Left colon (tissue), 2 donors: ENCODE data around the gene ISL1. TPM values are rescaled to one million over a fixed set of nuclear protein-coding genes. Genes with fewer than 3 reads are reported as not detected.

Source experiments
- ATAC-seq: fragments of 200-7000 bp; cut with Tn5 transposase; one replicate; pipeline ENCODE4 v1.9.1; 2020; ENCODE audit warnings: mild to moderate bottlenecking, moderate library complexity
- DNase-seq, 2 donors: peaks; one replicate each; pipeline ENCODE4 v3.0.0-alpha.2; 2020
- intact Hi-C, 2 donors: fragments of 100-400 bp; cut with DNase I in 1 of 2; cut with micrococcal nuclease in 1 of 2; formaldehyde crosslinking; loops; one replicate each; pipeline versions ENCODE4 v1.11.2 to v1.14.0; 2022; cut with DNase I, micrococcal nuclease
- total RNA-seq, 2 donors: library from RNA; stranded (reverse); fragmentation: NEBNext Ultra II Directional; extraction: Animal tissue kit (Norgen Biotek cat#: 25700); gene quantifications; one replicate each; pipeline ENCODE4 v1.2.1, GENCODE V29; 2021
- donor health status: DM: no; HTN: no; CAD: no.
- donor health status: DM: yes; HTN: yes; CAD: no.

The ISL1 gene
- total RNA-seq, 2 donors from 2014 or later = 0.52 to 1.9 TPM

GRCh38 chr5:51411921-51412325 is 28.7 kb downstream of the ISL1 start:
- DNase-seq (no peak), ATAC-seq (no peak)
- intact Hi-C loops = no loop called here

GRCh38 chr5:51414516-51414915 is 31.3 kb downstream of the ISL1 start:
- ATAC-seq (no peak), DNase-seq (no peak)
- intact Hi-C loops = no loop called here

GRCh38 chr5:51416149-51416548 is 32.9 kb downstream of the ISL1 start:
- ATAC-seq (no peak), DNase-seq (no peak)
- intact Hi-C loops = no loop called here

GRCh38 chr5:51433052-51433710 is 49.9 kb downstream of the ISL1 start:
- DNase-seq = no peak
- ATAC-seq = no peak
- intact Hi-C loops = no loop called here

GRCh38 chr5:51439232-51439631 is 56.0 kb downstream of the ISL1 start:
- ATAC-seq (no peak), DNase-seq (no peak)
- intact Hi-C loops = no loop called here
